SK-N-SH (cell line): ENCODE data around the gene HS6ST1.

Experiments used
- CTCF ChIP-seq: fragments of 200-600 bp; sonication (generic); IDR thresholded peaks from 2 replicates; pipeline ENCODE4 v1.6.1; 2017; ENCODE audit warnings: antibody characterized with exemption, mild to moderate bottlenecking, moderate library complexity
- EZH2phosphoT487 ChIP-seq: fragments of 200-600 bp; sonication (generic); IDR thresholded peaks from 2 replicates; pipeline ENCODE4 v1.6.1; 2017; ENCODE audit warnings: low read depth, mixed run types, mild to moderate bottlenecking, antibody characterized with exemption, moderate library complexity, borderline replicate concordance
- PBX3 ChIP-seq: IDR thresholded peaks from 2 replicates; pipeline ENCODE4; 2012
- USF1 ChIP-seq: IDR thresholded peaks from 2 replicates; pipeline ENCODE4 v1.4.0; 2012; ENCODE audit warnings: low read depth, borderline replicate concordance

- TF ChIP-seq CTCF (no peak), EZH2phosphoT487 (no peak), USF1 (no peak), PBX3 (no peak)
Measured at GRCh38 chr2:128219891-128220290, 98.8 kb downstream of the HS6ST1 start.
